Activated CD8-positive, alpha-beta memory T cell treated with anti-CD3 and anti-CD28 coated beads, Interleukin-2, amount 50 U/mL, for 1 hour (primary cell): ENCODE measurements around the gene DGKQ.

Experiments used
- DNase-seq: peaks from one replicate; pipeline ENCODE4 v3.0.0-alpha.2; 2020; ENCODE audit errors: extremely low read depth

DGKQ gene

GRCh38 chr4:996030-996996, 22.9 kb upstream of the DGKQ start:
- DNase-seq = no peak

GRCh38 chr4:995311-996026, 22.1 kb upstream of the DGKQ start:
- no peak for DNase-seq

GRCh38 chr4:993111-994029, 20.0 kb upstream of the DGKQ start, which contains the start of gene SLC26A1:
Gene SLC26A1, minus strand, starts transcription at chr4:993404. Its CDS starts 1,701 bp downstream, at chr4:991703.
- DNase-seq = no peak

- no peak for DNase-seq
Measured at GRCh38 chr4:992297-993110, 19.1 kb upstream of the DGKQ start.

DNA sequence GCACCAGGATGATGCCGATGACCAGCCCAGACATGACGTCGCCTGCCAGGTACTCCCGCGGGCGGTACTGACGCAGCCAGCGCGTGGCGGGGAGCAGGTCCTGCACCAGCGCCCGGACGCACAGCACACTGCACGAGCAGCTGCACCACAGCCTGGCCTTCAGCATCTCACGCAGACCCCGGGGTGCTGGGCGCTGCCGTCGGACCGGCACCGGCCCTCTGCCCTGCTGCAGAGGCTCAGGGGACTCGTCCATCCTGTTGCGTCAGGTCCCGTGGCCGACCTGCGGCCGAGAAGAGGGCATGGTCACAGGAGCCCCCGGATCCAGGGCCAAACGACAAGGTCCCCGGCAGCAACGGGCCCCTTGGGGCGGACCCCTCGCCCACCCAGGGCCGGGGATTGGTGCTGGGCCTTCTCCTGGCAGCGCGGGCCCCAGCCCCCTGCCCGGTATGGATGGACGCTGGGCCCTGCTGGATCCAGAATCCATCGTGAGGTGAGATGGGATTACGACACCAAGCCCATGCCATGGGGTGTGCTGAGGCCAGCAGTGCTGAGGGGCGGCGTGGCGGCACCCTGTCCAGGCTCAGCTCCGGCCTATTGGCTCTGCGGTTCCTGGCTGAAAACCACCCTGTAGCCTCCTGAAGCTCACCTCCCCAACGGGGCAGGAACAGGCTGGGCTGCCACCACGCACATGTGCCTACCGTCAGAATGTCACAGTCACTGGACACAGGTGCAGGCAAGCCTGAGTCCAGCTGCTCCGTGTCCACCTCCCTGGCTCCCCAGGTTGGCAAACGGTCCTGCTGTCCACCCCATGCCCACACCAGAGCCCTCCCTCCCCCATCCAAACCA, 18.3 kb upstream of the DGKQ start:
- no peak for DNase-seq

DNA sequence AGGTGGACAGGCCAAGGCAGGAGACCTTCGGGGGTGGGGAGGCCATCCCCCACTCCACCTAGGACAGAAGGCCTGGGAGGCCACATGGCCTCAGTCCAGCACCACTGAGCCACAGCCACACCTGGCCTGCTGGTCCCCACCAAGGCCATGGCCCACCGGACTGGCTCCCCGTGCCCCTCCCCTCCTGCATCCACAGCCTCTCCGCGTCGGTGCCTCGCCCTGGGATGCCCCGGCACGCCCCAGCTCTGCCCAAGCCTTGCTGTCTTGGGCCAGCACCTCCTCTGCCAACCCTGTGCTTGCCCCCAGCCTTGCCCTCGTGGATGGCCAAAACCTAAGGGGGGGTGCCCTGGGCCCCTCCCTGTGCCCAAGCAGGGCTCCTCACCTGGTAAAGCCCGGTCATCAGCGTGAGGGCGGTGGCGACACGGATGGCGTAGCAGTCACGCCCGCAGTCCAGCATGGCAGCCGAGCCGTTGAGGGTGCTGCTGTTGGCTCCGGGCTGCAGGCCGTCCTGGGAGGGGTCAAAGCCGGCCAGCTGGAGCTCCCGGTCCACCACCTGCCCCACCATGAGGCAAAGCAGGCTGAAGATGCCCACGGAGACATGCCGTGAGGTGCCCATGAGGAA, 17.5 kb upstream of the DGKQ start:
- no peak for DNase-seq

GRCh38 chr4:989722-990471, 16.5 kb upstream of the DGKQ start:
- no peak for DNase-seq

DNA sequence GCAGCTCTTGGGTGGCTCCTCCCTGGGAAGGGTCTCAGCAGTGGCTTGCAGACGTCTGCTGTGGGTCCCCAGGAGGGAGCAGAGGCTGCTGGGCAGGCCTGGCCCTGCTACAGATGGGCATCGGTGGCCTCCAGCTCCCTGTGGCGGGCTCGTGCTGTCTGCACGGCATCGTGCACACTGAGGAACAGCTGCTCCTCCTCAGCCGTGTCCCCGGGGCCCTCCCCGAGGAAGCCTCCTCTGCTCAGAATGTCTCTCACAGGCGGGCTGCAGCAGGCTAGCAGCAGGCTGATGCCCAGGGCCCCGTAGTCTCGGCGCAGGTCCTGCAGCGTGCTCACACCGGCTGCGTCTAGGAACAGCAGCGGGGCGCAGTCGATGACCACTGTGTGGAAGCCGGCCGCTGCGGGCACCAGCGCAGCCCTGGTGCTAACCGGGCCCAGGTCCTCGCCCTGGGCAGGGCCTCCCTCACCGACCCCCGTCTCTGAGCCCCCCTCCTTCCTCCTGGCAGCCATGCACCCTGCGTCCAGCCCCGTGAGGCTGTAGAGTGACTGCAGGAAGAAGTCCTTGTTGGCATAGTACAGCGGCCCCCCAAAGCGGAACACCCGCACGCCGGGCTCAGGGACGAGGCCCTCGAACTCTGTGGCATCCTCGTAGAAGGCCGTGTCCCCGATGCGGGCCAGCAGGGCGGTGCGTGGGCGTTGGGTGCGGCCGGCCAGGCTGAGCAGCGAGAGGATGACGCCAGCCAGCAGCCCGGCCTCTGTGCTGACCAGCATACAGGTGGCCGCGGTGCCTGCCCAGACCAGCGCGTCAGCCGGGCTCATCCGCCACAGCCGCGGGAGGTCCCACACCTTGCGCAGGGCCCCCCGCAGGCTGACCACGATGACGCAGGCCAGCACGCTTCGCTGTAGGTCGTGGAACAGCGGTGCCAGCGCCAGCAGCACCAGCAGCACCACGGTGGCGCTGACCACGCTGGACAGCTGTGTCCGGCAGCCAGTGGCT, 15.7 kb upstream of the DGKQ start:
- DNase-seq = no peak

GRCh38 chr4:987624-988513, 14.5 kb upstream of the DGKQ start:
- no peak for DNase-seq

DNA sequence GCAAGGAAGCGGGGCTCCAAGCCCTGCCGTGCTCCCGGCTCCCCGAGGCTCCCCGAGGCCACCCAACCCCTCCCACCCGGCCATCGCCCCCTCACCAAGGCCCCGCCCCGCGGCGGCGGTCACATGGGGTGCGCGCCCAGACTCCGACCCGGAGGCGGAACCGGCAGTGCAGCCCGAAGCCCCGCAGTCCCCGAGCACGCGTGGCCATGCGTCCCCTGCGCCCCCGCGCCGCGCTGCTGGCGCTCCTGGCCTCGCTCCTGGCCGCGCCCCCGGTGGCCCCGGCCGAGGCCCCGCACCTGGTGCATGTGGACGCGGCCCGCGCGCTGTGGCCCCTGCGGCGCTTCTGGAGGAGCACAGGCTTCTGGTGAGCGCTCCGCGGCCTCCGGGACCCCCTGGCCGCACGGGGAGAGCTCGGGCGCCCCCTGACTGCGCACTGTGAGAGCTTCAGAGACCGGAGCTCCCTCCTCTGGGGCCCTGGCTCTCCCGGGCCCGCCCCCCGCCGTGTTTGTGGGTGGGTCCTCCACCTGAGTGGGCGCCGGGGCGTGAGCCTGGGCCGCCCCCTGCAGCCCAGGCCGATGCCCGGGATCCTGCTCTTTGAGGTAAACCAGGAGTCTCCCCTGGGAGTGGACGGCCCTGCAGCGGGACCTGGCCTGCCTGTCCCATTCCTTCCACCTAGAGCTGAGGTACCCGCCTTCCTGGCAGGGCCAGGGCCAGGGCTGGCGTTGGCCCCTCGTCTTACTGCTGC, 13.7 kb upstream of the DGKQ start, which contains the start of gene IDUA:
Gene IDUA, plus strand, starts transcription at position 166 of the 745 bp plus-strand sequence. Its CDS starts 41 bp downstream, at position 207.
- DNase-seq = peak; percentile 61

- DNase-seq = no peak
Measured at GRCh38 chr4:986428-986878, 13.1 kb upstream of the DGKQ start.

DNA sequence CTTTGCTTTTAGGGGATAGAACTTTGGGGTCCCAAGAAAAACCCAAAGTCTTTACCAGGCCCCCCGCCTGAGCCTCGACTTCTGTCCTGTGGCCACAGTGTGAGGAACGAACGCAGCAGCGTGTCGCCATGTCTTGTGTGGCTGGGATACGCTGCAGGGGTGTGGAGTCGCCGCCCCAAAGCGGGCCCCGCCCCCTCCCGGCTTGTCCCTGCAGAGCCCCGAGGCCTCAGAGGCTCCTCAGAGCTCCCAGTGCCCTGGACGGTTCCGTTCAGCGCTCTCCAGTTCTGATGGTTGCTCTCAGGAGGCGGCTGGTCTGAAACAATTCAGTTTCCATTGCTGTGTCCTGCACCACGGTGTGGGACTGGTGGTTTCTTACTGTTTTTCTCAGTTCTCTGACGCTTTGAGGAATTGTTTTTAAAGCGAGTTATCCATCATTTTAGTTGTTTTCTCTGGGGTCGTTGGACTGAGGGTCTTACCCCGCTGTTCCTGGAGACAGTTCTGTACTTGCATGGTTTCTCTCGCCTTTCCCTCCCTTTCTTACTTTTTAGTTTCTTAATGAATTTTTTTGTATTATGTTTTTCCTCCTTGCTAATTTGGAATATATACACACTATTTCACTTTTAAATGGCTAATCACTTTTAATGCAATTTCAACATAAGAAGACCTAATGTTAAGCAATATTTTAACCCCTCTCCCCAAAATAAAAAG, 11.9 kb upstream of the DGKQ start:
- no peak for DNase-seq

DNA sequence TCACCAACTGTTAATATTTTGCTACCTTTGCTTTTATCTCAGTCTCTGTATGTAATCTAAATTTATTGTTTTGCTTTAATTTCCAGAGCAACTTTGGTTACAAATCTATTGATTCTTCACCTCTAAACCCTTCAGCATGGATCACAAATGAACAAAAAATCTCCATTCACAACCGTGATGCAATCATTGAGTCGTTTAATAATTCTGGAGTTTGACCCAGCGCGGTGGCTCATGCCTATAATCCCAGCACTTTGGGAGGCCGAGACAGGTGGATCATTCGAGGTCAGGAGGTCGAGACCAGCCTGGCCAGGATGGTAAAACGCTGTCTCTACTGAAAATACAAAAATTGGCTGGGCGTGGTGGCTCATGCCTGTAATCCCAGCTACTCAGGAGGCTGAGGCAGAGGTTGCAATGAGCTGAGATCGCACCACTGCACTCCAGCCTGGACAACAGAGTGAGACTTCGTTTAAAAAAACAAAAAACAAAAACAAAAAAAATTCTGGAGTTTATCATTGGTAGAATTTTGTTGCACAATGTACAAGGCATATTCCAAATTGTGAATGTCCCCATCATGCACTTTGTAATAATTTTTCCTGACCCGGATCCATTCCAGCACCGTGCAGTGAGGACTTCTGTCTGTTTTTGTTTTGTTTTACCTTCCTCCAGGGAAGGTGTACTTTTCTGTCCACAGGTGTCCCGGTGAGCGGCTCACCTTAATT, 11.1 kb upstream of the DGKQ start:
- no peak for DNase-seq

- no peak for DNase-seq
Measured at GRCh38 chr4:982814-983213, 9.4 kb upstream of the DGKQ start.
